Measurements from ENCODE around the gene PSG11.
"Not testable (repeated sequence)": the region's sequence is repeated elsewhere in the genome, so short reads cannot be mapped to it uniquely, and the experiment has no call there.

Gene PSG11

GRCh38 chr19:43026369-43026768, at the start of gene PSG11:
Gene PSG11 (minus strand): TSS chr19:43026469. CDS start chr19:43026372, 97 bp downstream.
- DNase-seq, result not testable (repeated sequence)

GRCh38 chr19:43062418-43062817, 36.1 kb upstream of the PSG11 start:
- not testable (repeated sequence) for DNase-seq

- not testable (repeated sequence) for DNase-seq
Observed at GRCh38 chr19:43061326-43061725, 35.1 kb upstream of the PSG11 start.

- not testable (repeated sequence) for DNase-seq
Observed at GRCh38 chr19:43060254-43060653, 34.0 kb upstream of the PSG11 start.

DNA sequence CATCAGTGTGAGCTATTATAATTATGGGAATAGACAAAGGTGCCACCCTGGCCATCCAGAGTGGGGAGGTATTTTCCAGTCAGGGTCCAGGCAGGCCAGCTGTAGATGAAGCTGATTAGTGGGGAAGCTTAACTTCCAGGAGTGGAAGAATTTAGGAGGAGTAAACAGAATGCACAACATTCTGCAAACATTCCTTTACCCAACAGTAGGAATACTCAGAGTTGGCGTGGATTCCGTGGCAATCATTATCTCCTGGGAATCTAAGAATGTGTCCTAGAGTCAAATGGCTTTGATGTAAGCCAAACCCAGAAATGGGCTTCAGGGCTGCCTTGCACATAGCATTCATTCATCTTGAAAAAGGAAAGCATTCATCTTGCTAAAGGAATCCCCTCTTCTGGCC, 33.2 kb upstream of the PSG11 start:
- not testable (repeated sequence) for DNase-seq

GRCh38 chr19:43058440-43058839, 32.2 kb upstream of the PSG11 start:
- DNase-seq, result not testable (repeated sequence)

- not testable (repeated sequence) for DNase-seq
Observed at GRCh38 chr19:43047966-43048365, 21.7 kb upstream of the PSG11 start.

GRCh38 chr19:43046578-43046977, 20.3 kb upstream of the PSG11 start:
- DNase-seq, result not testable (repeated sequence)

- DNase-seq, result not testable (repeated sequence)
Observed at GRCh38 chr19:43043492-43044180, 17.4 kb upstream of the PSG11 start.

- not testable (repeated sequence) for DNase-seq
Observed at GRCh38 chr19:43031645-43032044, 5.4 kb upstream of the PSG11 start.

- DNase-seq, result no peak
Observed at GRCh38 chr19:43028866-43029265, 2.6 kb upstream of the PSG11 start.

DNA sequence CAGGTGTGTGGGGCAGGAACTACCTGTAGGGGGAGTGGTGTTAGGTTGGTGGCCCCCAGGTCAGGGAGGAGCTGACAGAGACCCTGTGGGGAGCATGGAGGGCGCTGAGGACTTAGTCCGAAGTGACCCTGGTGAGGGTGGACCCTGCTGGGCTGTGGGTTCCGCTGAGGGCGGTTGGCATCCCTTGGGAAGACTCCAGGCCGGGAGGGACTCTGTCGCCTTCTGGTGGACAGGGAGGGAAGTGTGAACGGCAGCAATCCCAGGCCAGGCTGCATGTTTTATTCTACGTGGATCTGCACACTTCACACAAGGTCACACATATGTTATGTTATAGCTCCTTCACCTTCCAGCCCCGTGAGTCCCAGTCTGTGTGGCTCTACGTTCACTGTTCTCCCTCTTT, 1.7 kb upstream of the PSG11 start:
- not testable (repeated sequence) for DNase-seq

DNA sequence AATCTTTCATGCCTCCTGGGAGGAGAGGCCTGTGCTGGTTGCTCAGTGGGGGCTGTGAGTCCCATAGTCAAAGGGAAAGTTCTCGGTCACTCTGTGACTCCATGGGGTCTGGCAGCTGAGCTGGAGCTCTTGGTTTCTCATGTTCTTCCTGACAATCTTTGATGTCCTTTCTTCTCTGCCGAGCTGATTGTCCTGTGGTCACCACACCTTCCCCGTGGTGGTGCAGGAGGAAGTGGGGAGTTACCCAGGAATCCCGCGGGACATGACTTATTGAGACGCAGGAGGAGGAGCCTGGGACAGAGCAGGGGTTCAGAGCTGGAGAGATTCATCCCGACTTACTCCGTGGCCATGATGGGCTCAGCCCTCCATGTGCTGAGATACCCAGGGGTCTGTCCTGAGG, 792 bp upstream of the PSG11 start:
- not testable (repeated sequence) for DNase-seq

GRCh38 chr19:43022098-43022497, 4.2 kb downstream of the PSG11 start:
- not testable (repeated sequence) for DNase-seq

GRCh38 chr19:43021629-43022028, 4.6 kb downstream of the PSG11 start:
- not testable (repeated sequence) for DNase-seq

DNA sequence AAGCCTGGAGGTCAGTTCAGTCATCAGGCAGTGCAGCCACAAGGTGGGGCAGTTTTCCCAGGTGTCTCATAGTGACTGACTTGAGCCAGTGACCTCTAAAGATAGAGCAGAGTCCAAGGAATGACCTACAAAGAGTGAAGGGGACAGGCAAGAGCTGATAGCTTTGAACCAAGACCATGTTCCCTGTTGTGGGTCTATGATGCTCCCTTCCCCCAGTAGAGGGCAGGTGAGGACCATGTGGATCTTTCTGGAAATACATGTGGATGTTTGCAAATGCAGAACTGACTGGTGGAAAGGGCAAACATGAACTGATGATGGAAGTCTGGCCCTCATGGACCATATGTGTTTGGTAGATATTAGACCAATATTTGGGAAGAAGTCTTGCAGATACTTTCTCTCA, 6.7 kb downstream of the PSG11 start:
- not testable (repeated sequence) for DNase-seq

GRCh38 chr19:43005841-43006240, 20.4 kb downstream of the PSG11 start:
- DNase-seq, result not testable (repeated sequence)

GRCh38 chr19:43004846-43005245, 21.4 kb downstream of the PSG11 start:
- not testable (repeated sequence) for DNase-seq

- not testable (repeated sequence) for DNase-seq
Observed at GRCh38 chr19:43003634-43004033, 22.6 kb downstream of the PSG11 start.

- DNase-seq, result not testable (repeated sequence)
Observed at GRCh38 chr19:43002948-43003347, 23.3 kb downstream of the PSG11 start.

- not testable (repeated sequence) for DNase-seq
Observed at GRCh38 chr19:42996161-42996560, 30.1 kb downstream of the PSG11 start.

- not testable (repeated sequence) for DNase-seq
Observed at GRCh38 chr19:42992029-42992604, 34.2 kb downstream of the PSG11 start.

DNA sequence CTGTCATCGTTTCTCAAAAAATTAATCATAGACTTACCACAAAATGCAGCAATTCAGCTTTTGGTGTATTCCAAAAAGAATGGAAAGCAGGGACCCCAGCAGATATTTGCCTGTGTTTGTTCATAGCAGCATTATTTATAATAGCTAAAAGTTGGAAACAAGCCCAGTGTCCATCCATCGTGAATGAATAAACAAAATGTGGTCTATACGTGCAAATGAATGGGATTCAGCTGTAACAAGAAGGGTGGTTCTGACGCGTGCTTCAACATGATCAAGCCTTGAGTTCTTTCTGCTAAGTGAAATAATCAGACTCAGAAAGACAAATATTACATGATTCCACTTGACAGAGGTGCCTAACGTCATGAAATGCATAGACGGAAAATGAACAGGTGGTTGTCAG, 36.4 kb downstream of the PSG11 start:
- no peak for DNase-seq

DNA sequence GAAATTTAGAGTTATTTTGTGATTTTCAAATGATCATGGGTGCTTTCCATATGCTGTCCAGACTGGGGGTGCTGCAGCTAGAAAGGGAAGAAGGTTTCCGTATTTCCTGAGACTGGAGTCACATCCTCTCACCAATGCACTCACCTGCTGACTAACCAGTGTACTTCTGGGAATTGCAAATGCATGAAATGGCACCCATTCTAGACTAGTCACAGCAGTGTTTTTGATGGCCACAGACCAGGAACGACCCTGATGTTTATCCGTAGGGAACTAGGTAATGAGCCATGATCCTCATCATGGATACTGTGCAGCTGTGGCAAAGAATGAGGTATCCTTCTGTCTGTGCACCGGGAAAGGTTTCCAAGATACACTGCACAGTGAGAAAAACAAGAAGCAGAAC, 37.1 kb downstream of the PSG11 start:
- DNase-seq, result not testable (repeated sequence)
